NCI-H2107 (cell line): Measurements from ENCODE around the gene POU2AF1.
"Not testable (repeated sequence)": the region's sequence is repeated elsewhere in the genome, so short reads cannot be mapped to it uniquely, and the experiment has no call there.

Experiments
- DNase-seq: peaks from one replicate; lab custom pipeline; 2025; lab: John Stamatoyannopoulos, UW

Gene POU2AF1

GRCh38 chr11:111409915-111410314 is 30.8 kb upstream of the POU2AF1 start:
- DNase-seq = no peak

GRCh38 chr11:111408789-111409727 is 30.0 kb upstream of the POU2AF1 start:
- no peak for DNase-seq

- no peak for DNase-seq
These were observed 28.6 kb upstream of the POU2AF1 start for GRCh38 chr11:111407652-111408051.

GRCh38 chr11:111406589-111406988 is 27.5 kb upstream of the POU2AF1 start:
- DNase-seq = no peak

GRCh38 chr11:111406091-111406490 is 27.0 kb upstream of the POU2AF1 start:
- DNase-seq = no peak

GRCh38 chr11:111405551-111405950 is 26.5 kb upstream of the POU2AF1 start:
- DNase-seq = no peak

- no peak for DNase-seq
These were observed 24.1 kb upstream of the POU2AF1 start for GRCh38 chr11:111403051-111403726.

GRCh38 chr11:111402411-111402810 is 23.3 kb upstream of the POU2AF1 start:
- no peak for DNase-seq

GRCh38 chr11:111401957-111402356 is 22.9 kb upstream of the POU2AF1 start:
- not testable (repeated sequence) for DNase-seq

- DNase-seq = no peak
These were observed 21.5 kb upstream of the POU2AF1 start for GRCh38 chr11:111400595-111400994.

- DNase-seq = no peak
These were observed 20.3 kb upstream of the POU2AF1 start for GRCh38 chr11:111399187-111400031.

GRCh38 chr11:111397034-111397433 is 18.0 kb upstream of the POU2AF1 start:
- DNase-seq = no peak

- DNase-seq = no peak
These were observed 16.7 kb upstream of the POU2AF1 start for GRCh38 chr11:111395749-111396148.

- DNase-seq = no peak
These were observed 16.0 kb upstream of the POU2AF1 start for GRCh38 chr11:111395081-111395480.

- not testable (repeated sequence) for DNase-seq
These were observed 15.1 kb upstream of the POU2AF1 start for GRCh38 chr11:111394147-111394546.

- no peak for DNase-seq
These were observed 14.5 kb upstream of the POU2AF1 start for GRCh38 chr11:111393585-111393984.

GRCh38 chr11:111393096-111393495 is 14.0 kb upstream of the POU2AF1 start:
- no peak for DNase-seq

GRCh38 chr11:111392552-111392951 is 13.5 kb upstream of the POU2AF1 start:
- DNase-seq = no peak

- DNase-seq = no peak
These were observed 12.5 kb upstream of the POU2AF1 start for GRCh38 chr11:111391328-111392124.

GRCh38 chr11:111388842-111389241 is 9.8 kb upstream of the POU2AF1 start:
- no peak for DNase-seq

GRCh38 chr11:111388420-111388819 is 9.3 kb upstream of the POU2AF1 start:
- DNase-seq = no peak
